DMS53 treated with DMSO at 0.1 percent for 48 hours (cell line): ENCODE data around the gene API5.
"Not testable (repeated sequence)": the region's sequence is repeated elsewhere in the genome, so short reads cannot be mapped to it uniquely, and the experiment has no call there.

Experiments
- DNase-seq: peaks from one replicate; lab custom pipeline; 2025; ENCODE audit not compliant: unreplicated experiment; lab: John Stamatoyannopoulos, UW

API5 gene

DNA sequence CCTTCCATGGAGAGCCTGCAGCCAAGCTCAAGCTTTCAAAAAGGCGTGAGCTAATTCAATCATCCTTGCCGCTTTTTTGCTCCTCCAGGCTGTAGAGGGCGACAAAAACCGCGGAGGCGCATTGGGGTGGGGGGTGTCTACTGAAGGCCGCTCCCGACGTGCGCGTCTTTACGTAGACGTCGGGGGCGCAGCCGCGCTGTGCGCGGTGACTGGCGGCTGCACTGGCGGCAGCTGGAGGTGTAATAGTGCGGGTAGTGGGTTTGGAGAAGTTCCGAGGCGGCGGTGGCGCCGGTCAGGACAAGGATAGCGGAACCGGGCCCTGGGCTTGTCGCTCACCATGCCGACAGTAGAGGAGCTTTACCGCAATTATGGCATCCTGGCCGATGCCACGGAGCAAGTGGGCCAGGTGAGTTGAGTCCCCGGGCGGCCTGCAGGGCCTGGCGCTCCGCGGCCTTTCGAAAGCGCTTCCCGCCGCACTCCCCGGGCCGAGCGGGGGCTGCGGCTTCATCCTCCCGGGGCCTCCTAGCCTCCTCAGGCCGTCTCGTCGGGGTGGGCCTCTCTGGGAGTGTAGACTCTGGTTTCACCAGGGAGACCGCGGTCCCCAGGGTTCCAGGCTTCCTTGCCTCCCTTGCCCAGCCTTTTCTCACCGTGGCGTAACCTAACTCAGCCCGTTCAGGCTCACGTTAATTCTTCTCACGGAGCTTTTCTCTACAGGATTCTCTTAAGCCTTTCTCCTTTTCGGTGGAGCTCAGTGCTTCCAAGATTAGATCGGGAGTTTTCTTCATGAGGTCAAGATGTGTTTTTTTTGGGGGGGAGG, at the start of gene API5:
Gene API5, plus strand, starts transcription at position 206 of the 817 bp plus-strand sequence. Its CDS starts 132 bp downstream, at position 338.
- peak; percentile 74 for DNase-seq

DNA sequence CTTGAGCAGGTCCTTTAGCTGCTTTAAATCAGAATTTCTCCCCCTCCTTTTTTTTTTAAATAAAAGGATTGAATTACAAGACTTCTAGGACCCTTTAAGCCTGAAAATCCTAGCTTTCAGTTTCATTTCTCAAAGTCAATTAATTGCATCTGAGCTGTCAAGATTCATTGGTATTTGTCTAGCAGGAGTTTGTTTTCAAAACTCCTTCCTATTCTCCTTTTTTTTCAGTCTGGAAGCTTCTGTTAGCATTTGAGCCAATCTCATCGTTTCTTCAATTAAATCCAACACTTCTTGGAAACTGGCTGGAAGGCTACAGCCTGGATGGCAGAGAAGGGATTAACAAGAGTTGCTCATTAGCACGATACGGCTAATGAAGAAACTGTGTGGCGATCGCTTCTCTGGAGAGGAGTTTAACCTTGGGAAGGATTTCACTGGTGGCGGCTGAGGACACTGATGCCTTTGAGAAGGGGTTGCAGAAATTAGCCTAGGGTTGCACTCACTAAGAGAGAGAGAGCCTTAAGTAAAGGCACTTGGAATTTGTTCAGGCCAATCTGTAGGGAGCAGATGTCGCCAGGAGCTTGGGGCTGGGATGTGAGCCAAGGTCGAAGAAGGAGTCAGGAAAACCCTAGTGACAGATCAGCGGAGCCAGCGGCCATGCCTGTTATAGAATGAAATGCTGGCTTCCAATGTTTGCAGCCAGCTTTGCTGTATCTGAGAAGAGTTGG, 43.8 kb upstream of the API5 start:
- no peak for DNase-seq

DNA sequence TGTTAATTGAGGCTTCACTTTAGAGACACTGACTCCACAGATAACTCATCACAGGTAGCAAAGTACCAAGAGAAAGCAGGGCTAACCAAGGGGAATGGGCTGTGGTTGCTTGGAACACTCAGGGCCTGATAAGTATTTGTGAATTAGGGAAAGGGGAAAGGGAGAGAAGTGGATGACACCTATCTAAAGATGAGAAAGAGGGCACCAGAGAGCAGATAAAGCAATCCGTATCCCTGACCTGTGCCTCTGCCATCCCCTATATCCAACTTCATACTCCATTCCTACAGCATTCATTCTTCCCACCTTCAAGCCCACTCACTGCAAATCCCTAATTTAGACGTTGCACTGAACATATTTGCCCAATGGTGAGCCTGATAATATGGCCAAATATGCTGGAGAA, 43.0 kb upstream of the API5 start:
- DNase-seq: no peak

DNA sequence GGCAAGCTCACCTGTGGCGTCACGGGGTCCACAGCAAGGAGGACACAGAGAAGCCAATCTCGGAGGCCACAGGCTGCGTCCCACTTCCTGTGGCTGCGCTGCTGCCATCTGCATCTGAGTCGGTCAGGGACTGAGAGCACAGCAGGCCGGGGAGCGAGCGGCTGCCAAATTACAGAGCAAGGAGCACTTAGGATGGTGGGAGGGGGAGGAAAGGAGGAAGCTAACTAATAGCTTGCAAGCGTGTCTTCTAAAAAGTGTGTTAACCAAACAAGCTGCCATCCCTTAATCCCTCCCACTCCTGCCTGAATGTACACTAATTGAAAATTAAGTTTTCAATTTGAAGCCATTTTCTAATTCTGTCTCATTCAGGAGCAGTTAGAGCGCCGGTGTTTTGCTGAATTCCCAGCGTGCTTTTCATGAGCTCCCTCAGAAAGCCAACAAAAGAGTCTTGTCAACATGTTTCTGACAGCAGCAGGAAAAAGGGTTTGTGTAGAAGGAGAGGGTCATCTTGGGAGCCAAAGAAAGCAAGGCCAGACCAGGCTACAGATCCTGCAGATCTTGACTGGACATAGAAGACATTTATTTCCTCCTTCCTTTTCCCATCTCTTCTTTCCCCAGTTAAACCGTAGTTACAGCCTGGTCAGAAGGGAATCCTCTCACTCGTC, 42.4 kb upstream of the API5 start:
- DNase-seq: no peak

DNA sequence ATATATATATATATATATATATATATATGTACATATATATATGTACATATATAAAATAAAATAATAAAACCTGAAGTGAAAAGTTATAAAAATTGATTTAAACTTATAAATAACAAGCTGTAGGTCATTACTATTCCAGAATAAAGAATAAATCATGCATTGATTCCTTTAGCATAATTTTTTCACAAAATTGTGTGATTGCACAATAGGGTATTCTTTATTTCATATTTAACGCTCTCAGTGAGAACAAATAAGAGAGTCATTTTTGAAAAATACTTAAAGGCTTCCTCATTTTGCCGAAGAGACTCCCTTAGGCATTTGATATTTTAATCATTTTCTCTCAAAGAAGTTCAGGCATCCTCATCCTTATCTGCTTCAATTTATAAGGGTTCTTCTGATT, 41.3 kb upstream of the API5 start:
- no peak for DNase-seq

DNA sequence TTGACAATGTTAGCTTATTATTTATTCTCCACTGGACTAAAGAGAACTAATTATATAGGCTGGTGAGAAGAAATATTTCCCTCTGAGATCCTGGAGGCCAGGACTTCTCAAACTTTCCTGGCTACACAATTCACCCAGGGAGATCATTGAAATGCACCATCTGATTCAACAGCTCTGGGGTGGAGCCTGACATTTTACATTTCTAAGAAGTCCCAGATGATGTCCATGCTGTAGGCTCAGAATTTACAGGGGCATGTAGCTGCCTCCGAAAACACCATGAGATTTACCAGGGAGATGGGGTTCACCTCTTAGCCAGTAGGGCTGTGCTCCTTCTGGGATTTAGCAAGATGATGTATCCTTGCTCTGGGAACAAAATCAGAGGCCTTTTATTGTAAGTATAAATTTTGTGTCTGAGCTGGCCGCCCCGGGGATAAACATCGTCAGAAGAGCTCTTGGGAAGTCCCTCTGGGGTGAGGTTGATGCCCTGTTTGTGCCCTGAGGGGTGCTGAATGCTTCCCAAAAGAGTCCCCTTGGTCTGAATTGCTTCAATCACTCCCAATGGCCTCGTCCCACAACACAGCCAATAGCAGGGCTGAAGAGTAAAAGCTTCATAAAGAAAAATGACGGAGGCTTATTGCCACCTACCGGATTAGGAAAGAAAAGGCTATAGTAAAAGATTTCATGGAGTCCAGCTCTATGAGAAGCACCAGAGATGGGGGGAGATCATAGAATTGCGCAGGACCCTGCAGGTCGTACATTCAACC, 33.4 kb upstream of the API5 start:
- DNase-seq: peak; percentile 6

DNA sequence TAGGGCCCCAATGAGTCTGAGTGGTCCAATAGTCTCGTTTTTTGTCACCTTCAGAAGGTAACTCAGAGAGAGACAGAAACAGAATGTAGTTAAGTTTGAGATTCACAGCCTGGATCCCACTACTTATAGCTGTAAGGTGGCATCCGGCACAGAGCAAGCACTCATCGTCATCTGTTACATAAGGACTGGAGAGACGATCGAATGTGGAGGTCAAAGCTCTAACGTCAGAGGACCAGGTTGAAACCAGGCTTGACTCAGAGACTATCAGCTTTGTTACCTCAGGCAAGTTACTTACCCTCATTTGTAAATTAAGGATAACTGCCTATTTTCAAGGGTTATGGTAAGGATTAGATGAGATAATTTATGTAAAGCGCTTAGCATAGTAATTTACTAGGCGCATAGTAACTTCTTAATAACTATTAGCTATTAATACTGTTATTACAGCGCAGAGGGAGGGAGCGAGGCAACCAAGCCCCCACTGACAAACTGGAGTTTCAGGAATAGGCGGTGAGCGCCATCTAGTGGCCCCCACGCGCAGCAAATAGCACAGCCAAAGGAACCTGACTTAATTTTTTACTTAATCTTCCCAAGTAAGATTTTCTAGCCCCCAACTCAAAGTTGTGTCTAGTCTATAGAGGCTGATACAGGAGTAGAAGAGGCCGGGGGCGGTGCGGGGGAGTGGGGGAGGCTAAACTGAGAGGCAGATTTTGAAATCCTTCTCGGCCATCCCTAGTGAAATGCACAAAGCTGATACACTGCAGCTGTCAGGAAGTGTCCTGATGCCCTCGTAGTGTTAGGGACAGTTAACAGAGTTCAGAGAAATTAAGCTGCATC, 29.0 kb upstream of the API5 start:
- DNase-seq: peak; percentile 7

DNA sequence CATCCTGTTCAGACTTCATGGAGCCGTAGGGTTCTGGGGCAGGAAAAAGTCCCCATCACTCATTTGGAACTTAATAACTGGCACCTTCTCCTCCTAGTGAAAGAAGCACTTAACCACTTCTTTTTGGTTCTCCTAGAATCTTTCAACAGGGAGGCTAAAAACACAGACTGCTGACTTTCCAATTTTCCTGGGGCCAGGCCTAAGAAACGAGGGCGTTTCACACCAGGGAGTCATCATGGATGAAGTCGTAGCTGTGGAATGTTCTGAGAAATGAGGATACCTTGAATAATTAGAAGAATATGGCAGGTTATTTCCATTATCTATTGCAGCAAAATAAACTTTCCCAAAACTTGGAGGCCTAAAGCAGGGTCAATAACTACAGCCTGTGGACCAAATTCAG, 26.0 kb upstream of the API5 start:
- no peak for DNase-seq

DNA sequence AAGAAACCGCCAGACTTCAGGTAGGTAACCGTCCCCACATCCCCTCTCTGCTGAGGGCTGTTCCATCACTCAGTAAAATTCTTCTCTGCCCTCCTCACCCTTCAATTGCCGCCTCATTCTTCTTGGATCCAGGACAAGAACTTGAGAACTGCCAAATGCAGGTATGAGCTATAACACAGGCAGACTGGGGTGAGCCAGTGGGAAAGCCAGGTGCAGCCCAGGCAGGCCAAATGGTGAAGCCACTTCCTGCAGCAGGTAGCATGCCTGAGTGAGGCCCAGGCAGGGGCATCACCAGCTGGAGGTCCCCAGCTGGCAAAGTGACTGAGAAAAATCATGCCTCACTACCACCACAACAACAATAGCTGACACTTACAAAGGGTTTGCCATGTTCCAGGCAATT, 22.4 kb upstream of the API5 start:
- DNase-seq: no peak

DNA sequence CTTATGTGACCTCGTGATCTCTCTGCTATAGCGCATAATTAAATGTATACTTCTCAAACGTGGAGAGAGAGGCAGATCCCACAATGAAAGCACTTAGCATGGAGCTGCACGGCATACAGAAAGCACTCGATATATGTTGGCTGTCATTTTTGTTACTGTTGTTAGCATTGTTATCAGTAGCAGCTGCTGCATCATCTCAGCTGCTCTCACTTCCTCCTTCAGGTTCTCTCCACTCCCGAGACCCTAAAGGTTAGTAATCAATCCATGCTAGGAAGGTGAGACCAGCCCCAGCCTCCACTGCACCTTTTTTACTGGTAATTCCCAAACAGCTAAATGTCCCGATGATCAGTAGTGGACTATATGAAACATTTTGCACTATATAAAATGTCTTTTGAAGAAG, 13.4 kb upstream of the API5 start:
- DNase-seq: no peak

DNA sequence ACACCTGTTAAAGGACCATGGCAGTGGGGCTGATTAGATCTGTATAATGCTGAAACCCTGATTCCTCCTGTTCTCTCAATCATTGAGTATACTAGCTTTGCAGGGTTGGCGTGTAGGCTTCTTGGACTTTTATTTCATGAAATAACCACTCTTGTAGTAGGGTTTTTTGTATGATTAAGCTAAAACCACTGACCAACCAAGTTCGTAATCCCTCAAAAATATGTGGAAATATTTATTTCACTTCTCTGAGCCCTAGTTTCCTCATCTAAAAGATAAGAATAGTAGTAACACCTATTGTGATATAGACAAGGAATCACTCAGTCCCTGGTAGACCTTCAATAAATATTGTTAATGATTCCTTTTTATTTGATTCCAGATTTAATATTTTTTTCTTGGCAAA, 4.2 kb downstream of the API5 start:
- no peak for DNase-seq

DNA sequence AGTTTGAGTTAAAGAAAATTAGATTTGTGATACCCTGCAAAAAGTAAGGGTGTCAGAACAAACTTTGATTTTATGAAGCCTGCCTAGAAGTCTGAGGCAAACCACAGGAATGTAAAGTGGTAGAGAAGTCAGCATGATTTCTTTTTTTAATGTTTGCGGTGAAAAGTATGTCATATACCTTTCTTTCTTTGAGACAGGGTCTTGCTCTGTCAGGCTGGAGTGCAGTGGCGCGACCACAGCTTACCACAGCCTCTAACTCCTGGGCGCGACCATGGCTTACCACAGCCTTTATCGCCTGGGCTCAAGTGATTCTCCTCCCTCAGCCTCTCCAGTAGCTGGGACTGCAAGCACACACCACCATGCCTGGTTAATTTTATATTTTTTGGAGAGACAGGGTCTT, 4.7 kb downstream of the API5 start:
- DNase-seq: no peak

DNA sequence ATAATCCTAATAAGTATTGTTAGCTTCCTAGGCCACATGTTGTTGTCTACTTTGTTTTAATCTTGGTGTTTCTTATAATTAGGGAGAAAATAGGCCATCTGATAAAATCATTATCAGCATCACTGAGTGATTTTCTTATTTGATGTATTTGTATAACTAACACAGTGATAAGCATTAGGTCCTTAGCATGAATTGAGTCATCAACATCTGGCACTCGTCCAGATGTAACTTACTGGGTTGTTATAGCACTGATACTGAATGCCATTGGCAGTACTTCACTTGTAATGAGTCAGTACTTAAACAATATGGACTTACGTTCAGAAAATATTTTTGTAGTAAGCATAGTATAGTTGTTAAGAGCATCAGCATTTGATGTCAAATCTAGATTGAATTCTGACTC, 16.2 kb downstream of the API5 start:
- peak; percentile 39 for DNase-seq

DNA sequence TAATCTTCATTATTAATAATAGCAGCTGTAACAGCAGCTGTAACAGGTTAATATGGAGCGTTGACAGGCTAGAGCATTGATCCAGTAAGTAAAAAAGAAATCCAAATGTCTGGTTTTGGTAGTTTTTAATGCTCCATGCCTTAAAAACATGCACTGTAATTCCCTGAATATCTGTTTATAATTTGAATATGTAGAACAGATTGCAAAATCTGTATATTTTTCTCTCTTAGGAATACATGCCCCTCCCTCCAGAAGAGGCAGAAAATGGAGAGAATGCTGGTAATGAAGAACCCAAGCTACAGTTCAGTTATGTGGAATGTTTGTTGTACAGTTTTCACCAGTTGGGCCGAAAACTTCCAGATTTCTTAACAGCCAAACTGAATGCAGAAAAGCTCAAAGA, 16.7 kb downstream of the API5 start:
- DNase-seq: no peak

DNA sequence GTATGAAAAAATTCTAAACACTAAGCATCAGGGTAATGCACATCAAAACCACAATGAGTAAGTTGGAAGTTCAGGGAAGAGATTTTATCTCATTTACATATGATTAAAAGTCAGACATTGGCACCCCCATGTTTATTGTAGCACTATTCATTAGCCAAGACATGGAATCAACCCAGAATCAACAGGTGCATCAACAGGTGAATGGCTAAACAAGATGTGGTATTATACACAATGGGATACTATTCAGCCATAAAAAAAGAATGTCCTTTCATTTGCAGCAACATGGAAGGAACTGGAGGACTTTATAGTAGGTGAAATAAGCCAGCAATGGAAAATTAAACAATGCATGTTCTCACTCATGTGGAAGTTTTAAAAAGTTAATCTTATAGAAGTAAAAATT, 29.4 kb downstream of the API5 start:
- DNase-seq: no peak

DNA sequence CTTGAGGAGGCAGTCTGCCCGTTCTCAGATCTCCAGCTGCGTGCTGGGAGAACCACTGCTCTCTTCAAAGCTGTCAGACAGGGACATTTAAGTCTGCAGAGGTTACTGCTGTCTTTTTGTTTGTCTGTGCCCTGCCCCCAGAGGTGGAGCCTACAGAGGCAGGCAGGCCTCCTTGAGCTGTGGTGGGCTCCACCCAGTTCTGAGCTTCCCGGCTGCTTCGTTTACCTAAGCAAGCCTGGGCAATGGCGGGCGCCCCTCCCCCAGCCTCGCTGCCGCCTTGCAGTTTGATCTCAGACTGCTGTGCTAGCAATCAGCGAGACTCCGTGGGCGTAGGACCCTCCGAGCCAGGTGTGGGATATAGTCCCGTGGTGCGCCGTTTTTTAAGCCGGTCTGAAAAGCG, 39.6 kb downstream of the API5 start:
- not testable (repeated sequence) for DNase-seq

DNA sequence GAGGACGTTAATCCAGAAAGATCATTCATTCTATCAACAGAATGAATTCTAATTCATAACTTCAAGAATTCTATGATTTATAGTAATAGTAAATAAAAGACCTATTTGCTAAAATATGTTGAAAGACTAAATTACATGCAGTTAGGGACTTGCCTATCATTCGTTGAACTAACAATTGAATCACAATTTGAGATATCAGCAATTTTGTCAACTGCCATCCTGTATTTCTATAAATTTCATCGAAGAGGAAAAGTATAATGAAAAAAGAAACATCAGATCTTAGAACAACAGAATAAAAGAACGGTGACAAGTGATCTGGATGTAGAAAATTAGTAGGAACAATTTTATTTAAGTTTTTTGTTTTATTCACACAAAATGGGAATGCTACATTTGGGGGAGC, 42.5 kb downstream of the API5 start:
- no peak for DNase-seq

DNA sequence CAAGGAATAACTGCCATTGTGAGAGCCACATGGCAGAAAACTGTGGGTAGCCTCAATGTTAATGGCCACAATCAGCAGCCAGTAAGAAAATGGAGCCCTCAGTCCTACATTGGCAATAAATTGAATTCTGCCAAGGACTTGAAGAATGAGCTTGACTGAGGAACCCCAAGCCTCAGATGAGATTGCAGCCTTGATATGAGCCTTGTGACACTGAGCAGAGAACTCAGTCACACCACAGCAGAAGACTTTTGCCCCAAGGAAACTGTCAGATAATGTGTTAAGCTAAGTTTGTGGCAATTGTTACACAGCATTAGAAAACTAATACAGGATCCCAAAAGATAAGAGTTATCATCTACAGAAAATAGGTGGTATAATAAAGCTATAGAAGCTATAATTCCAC, 44.5 kb downstream of the API5 start:
- no peak for DNase-seq

DNA sequence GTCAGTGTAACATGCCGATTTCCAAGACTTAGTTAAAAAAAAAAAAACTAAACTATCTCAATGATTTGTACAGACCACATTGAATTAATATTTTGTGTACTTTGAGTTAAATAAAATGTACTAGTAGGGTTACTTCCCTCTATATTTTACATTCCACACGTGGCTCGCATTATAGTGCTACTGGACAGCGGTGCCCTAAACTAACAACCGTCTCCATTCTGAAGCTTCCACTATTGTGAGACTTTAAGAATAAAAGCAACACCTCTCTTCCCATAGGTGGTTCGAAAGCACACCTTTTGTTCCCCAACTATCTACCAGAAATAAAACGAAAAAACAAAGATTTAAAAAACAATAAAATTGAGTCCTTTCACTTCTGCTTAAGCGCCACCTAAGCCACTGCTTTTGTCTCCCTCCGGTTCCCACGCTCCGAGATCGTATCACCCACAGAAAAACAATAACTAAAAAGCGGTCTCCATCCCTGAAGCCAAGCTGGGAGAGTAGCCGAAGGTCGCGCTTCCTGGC, 46.5 kb downstream of the API5 start:
- no peak for DNase-seq

DNA sequence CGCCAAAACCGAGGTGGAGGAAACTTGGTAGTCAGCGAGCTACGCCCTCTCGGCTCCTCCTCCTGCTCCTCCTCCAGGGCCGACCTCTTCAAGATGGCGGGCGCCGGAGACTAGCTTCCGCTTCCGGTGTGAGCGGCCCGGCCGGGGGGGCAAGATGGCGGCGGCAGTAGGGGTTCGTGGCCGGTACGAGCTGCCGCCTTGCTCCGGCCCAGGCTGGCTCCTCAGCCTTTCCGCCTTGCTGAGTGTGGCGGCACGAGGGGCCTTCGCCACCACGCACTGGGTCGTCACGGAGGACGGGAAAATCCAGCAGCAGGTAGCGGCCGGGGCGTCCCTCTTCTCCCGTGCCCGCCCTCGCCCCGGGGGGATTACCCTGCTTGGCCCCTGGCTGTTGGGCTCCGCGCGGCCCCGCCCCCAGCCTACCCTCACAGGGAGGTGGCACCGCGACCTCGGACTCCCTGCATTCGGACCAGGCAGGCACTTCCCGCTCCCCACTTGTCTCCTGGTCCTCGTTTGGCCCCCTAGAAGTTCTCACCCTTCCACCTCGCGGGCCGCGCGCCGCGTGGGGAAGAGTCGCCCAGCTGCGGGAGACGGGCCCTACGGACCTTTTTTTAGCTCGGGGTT, 47.1 kb downstream of the API5 start, which contains the start of gene TTC17:
Gene TTC17, plus strand, starts transcription at position 120 of the 621 bp plus-strand sequence. Its CDS starts 35 bp downstream, at position 155.
- peak; percentile 77 for DNase-seq
